ES-I3 (cell line): ENCODE results near the gene CCS.
"Not testable (repeated sequence)": the region's sequence is repeated elsewhere in the genome, so short reads cannot be mapped to it uniquely, and the experiment has no call there.

ENCODE experiments used
- H3K36me3 ChIP-seq: 2 replicates; pipeline ENCODE4 v1.6.1; 2013; ENCODE audit warnings: mild to moderate bottlenecking, low read length, control low read depth, moderate library complexity; ENCODE audit not compliant: insufficient read depth
- H3K4me1 ChIP-seq: 2 replicates; pipeline ENCODE4 v1.6.1; 2013; ENCODE audit warnings: mild to moderate bottlenecking, control low read depth, low read length; ENCODE audit not compliant: insufficient read depth
- H3K9ac ChIP-seq: 2 replicates; pipeline ENCODE4 v1.6.1; 2013; ENCODE audit warnings: low read depth, mild to moderate bottlenecking, low read length, moderate library complexity
- H3K9me3 ChIP-seq: 2 replicates; pipeline ENCODE4 v1.6.1; 2013; ENCODE audit warnings: mild to moderate bottlenecking, low read length, moderate library complexity; ENCODE audit not compliant: control insufficient read depth, insufficient read depth

CCS gene, protein sequence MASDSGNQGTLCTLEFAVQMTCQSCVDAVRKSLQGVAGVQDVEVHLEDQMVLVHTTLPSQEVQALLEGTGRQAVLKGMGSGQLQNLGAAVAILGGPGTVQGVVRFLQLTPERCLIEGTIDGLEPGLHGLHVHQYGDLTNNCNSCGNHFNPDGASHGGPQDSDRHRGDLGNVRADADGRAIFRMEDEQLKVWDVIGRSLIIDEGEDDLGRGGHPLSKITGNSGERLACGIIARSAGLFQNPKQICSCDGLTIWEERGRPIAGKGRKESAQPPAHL

DNA sequence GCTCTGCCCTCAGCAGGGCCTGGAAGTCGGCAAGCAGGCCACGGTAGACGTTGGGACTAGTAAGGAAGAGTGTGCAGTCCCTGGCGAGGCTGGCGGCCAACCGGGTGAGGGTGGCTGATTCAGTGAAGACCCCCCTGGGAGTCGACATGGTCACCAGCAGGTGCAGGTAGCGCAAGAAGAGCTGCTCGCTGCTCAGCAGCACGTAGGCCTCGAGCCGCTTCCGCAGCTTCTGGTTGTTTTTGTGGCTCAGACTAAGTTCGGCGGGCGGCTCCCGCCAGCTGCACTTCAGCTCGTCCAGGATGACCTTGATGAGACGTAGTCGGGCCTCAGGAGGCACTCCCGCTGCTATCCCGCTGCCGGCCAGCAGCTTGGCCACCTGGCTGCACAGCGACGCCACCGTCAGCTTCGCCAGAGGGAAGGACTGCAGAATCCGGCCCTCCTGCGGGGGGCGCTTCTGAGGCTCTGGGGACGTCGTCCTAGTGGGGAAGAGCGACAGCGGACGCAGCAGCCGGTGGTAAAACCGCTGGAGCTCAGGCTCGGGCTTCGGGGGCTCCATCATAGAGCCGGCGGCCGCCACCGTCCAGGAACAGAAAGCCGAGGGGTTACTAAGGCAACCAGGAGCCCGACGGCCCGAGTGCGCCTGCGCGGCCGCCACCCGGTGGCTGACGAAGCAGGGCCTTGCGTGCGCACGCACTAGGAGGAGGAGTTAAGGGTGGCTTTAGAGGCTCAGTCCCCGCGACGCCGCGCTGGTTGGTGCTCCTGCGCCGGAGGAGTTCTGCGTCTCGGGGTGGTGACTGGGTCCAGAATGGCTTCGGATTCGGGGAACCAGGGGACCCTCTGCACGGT, at the start of gene CCS, which contains the start of gene CCDC87:
CCS (plus strand) TSS at position 729 of the 846 bp plus-strand sequence; CDS start at position 806, 77 bp downstream.
CCDC87 (minus strand) TSS at position 607 of the 846 bp plus-strand sequence; CDS start at position 559, 48 bp downstream.
- Histone ChIP-seq H3K9me3 (no peaks in the 10 kb centered on the region; the same call in 1 of the 2 replicates), H3K9ac (peak within 1 kb of the TSS; percentile 71), H3K36me3 (no peaks in the 10 kb centered on the region), H3K4me1 (no peaks in the 10 kb centered on the region)

DNA sequence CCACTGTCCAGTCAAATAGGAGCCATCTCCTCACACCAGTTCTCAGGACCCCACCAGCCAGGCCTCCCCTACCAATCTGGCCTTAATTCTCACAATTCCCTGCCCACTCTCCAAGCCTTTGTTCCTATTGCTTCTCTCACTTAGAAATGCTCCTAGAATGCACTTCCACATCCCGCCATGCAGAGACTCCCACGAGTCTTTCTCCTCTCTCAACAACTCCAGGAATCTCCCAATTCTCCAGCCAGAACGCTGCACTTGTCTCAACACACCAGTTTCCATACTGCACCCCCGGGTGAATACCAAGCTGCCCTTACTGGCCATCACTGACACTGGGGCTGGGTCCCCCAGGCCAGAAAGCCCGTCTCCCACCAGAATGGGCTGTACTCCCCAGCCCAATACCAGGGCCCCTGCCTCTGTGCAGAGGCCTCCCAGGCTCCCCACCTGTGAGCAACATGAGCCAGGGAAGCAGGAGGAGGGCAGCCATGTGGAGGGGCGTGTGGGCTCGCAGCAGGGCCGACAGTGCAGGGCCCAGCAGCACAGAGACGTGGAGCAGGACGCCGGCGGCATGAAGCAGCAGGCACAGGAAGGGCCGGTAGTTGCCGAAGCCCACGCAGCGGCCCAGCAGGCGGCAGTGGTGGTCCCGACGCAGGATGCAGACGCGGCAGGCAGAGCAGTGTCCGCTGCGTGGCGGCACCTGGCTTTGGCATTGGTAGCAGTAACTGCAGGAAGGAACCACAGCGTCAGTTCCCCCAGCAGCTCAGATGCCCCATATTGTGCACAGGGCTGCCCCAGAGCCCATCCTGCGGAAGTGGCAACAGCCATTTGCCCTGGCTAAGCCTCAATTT, 49.5 kb upstream of the CCS start:
- H3K4me1 ChIP-seq = peaks cover 22% of the 10 kb centered on the region
- peak overlapping the region; percentile 34 for H3K9ac ChIP-seq
- H3K36me3 ChIP-seq = no peaks in the 10 kb centered on the region
- H3K9me3 ChIP-seq = no peaks in the 10 kb centered on the region

DNA sequence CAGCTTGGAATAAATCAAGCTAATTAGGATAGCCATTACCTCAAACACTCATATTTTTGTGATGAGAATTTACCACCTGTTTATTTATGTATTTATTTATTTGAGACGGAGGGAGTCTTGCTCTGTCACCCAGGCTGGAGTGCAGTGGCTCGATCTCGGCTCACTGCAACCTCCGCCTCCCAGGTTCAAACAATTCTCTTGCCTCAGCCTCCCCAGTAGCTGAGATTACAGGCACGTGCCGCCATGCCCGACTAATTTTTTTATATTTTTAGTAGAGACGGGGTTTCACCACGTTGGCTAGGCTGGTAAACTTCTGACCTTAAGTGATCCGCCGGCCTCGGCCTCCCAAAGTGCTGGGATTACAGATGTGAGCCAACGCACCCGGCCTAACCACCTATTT, 48.0 kb upstream of the CCS start:
- peaks cover 29% of the 10 kb centered on the region for H3K4me1 ChIP-seq
- peak overlapping the region; percentile 86 for H3K9ac ChIP-seq
- not testable (repeated sequence) for H3K9me3 ChIP-seq, H3K36me3 ChIP-seq

DNA sequence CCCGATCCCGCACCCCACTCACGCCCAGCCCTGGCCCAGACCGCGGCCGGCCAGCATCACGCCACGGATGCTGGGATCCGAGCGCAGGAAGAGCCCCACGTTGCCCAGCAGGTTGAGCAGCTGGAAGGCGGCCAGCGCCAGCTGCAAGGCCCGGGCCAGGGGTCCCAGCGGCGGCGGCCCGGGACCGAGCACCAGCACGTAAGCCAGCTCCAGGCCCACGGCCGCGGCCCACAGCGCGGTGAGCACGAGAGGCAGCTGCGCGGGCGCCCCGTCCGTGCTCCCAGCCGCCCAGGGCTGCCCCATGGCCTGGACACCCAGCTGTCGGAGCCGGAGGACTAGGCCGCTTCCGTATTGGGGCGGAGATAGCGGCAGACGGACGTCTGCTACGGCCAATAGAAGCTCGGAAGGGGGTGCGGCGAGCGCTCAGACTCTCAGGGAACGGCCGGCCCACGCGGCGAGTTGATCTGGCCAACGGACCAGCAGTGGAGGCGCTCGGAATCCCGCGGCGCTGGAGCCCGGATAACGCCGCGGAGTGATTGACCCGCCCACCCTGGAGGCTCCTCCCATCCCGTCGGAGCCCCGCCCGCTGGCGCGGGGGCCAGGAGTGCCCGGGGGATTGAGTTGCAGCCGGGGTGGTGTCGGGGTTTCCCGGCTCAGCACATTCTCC, 47.2 kb upstream of the CCS start, which contains the start of gene ZDHHC24:
ZDHHC24 (minus strand) TSS at position 348 of the 667 bp plus-strand sequence; CDS start at position 303, 45 bp downstream.
- Histone ChIP-seq H3K9ac (peak within 1 kb of the TSS; percentile 86), H3K9me3 (no peaks in the 10 kb centered on the region), H3K36me3 (no peaks in the 10 kb centered on the region), H3K4me1 (peaks cover 29% of the 10 kb centered on the region)

DNA sequence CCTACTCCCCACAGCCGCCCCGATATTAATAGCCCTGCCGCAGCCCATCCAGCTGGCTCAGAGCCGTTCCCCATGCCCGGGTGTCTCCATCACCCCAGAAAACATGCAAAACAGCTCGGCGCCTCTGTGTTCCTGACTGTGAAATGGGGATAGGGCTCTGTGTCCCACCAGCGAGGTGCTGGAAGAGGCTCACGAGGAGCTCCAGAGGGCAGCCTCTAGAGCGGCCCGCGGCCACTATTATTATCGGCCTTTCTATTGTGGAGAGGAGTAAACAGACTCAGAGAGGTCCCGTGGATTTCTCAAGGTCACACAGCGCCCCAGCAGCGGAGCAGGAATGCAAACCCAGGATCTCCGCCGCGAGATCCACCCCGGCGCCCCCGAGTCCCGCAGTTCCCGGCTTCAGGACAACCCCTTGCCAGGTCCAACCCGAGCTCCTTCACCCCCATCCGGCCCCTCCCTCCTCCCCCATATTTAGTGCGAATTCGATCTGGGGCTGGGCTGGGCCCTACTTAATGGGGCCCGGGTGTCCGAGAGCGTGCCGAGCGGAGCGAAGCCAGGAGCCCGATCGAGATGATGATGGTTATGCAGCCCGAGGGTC, 46.5 kb upstream of the CCS start, which contains the start of gene ACTN3:
ACTN3 (plus strand) TSS at position 536 of the 598 bp plus-strand sequence; CDS start at position 571, 35 bp downstream.
- Histone ChIP-seq H3K36me3 (no peaks in the 10 kb centered on the region), H3K9me3 (no peaks in the 10 kb centered on the region), H3K9ac (peak within 1 kb of the TSS; percentile 86), H3K4me1 (peaks cover 29% of the 10 kb centered on the region)

DNA sequence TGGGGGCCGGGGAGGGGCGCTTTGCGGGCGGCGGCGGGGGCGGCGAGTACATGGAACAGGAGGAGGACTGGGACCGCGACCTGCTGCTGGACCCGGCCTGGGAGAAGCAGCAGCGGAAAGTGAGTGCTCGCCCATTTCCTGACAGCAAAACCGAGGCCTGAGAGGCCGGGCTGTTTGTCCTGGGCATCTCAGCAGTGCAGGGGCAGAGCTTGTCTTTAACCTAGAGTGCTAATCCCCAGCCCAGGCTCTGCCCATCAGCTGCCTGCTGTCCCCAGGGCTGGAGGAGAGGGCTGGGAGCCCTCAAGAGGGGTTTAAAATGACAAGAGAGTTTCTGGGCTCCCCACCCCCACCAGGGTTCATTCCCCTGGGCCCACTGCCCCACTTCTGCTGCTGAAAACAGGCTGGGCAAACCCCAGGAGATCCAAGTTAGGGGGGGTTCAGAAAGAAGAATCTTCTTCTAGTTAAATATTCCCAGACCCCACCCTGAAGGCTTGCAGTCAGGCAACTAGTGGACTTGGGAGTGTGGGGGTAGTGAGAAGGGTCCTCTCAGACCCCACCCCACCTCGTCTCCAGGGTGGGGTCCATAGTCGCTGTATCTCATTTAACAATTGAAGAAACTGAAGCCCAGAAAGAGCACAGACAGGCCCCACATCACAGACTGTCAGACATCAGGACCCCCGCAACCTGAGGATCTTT, 45.9 kb upstream of the CCS start:
- Histone ChIP-seq H3K9ac (peak overlapping the region; percentile 31), H3K4me1 (peaks cover 29% of the 10 kb centered on the region), H3K36me3 (no peaks in the 10 kb centered on the region), H3K9me3 (no peaks in the 10 kb centered on the region)

DNA sequence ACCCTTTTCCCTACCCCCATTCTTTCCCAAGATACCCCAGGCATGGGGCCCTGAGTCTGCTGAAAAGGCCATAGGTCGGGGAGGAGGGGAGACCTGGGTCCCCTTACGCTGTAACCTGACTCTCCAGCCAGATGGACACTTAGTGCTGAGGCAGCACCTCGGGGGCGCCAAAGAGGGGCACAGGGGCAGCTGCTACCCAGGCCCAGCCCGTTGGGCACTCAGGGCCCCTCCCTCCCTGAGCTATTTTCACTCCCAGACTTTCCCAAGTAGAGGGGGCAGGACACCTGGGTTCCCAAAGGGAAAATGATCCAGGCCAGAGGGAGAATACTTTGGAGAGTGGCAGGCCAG, 45.3 kb upstream of the CCS start:
- Histone ChIP-seq H3K36me3 (no peaks in the 10 kb centered on the region), H3K9me3 (no peaks in the 10 kb centered on the region), H3K4me1 (peaks cover 29% of the 10 kb centered on the region), H3K9ac (peak overlapping the region; percentile 31; the same call in 1 of the 2 replicates)

DNA sequence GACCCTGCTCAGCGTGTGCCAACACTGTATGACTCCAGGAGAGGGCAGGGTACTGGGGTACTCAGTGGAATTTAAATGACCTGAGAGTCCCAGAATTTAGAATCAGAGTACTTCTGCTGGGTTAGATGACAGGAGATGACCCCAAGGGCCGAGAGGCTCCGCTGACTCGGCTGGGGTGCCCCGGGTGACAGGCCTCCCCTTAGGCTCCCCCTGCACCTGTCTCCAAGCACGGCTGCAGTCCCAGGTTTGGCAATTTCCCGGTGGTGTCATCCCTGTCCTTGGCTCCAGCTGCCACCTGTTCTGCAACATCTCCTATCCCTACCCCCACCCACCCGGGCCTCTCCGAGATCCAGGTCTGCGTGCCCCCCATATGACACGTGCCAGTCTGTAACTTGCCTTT, 44.9 kb upstream of the CCS start:
- Histone ChIP-seq H3K9me3 (no peaks in the 10 kb centered on the region), H3K9ac (no peak overlapping the region), H3K36me3 (no peaks in the 10 kb centered on the region), H3K4me1 (peaks cover 29% of the 10 kb centered on the region)

DNA sequence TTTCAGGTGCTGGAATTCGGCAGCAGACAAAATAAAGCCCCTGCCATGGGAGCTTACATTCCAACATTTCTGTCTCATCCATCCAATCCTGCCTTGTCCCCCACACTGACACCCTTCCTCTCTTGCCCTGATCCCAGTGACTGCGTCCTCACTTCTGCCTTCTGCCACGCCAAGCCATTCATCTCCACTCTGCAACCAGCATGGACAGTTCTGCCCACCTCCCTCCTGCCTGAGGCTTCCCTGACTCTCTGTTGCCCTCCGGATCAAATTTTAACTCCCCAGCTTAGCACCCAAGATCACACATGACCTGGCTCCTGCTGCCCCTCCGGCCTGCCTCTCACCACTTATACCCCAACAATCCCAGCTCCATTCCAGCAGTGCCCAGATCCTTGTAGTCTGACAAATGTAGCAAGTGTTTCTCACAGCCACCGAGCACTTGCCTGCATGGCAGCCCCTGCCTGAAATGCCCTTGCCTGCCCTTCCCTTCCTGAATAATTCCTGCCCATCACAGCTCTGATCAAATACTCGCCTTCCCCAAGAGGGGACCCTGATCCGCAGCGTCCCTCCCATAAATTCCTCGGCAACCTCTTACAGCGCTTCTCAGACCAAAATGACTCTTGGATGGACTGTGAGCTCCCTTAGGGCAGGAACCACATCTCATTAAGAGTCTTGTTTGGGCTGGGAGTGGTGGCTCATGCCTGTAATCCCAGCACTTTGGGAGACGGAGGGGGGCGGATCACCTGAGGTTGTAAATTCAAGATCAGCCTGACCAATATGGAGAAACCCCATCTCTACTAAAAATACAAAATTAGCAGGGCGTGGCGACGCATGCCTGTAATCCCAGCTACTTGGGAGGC, 44.0 kb upstream of the CCS start:
- H3K4me1 ChIP-seq = peaks cover 22% of the 10 kb centered on the region
- no peaks in the 10 kb centered on the region for H3K36me3 ChIP-seq
- H3K9me3 ChIP-seq = no peaks in the 10 kb centered on the region
- no peak overlapping the region for H3K9ac ChIP-seq

DNA sequence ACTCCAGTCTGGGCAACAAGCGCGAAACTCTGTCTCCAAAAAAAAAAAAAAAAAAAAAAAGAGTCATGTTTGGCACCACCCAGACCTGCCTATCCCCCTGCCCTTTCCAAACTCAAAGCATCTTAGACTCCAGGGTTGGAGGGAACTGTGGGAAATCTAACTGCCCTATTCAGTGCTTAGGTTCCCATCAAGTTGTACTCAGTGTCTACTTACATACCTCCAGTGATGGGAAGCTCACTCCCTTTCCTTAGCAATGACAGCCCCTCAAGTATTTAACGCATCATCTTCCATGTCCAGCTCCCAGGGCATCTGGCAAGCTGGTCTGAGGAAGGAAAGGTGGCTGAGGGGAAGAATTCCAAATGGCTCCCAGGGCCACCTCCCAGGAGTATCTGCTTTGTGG, 43.3 kb upstream of the CCS start:
- Histone ChIP-seq H3K36me3 (no peaks in the 10 kb centered on the region), H3K9ac (no peak overlapping the region), H3K4me1 (peaks cover 18% of the 10 kb centered on the region), H3K9me3 (no peaks in the 10 kb centered on the region)

DNA sequence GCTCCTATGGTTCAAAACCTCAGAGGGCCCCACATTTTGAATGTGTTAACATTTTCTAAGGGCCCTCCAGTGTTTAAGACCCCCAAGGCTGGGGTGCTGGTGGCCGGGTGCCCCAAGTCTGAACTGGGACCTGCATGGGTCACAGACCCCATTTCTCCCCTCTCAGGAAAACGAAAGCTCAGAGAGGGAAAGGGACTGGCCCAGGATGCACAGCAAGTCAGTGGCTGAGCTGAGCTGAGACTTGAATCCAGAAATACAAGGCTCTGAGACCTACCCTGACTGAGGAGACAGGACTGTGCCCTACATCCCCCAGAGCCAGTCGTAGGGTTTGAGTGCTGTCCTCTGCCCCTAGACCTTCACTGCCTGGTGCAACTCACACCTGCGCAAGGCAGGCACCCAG, 42.1 kb upstream of the CCS start:
- Histone ChIP-seq H3K4me1 (peaks cover 18% of the 10 kb centered on the region), H3K9ac (no peak overlapping the region), H3K9me3 (no peaks in the 10 kb centered on the region)

DNA sequence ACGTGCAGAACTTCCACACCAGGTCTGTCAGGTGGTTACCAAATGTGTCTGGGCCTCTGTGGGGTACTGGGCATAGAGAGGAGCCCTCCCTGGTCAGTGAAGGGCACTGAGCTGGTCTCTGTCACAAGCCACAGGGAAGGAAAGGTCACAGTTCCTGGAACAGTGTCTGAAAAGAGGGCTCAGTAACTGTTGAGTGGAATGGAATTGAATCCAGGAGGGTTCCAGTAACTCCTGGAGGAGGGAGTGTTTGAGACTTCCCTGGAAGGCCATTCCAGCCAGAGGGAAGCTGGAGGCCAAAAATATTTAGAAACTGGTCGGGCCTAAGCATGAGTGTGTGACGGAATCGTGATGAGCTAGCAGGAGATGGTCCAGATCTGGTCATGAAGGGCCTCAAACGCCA, 38.4 kb upstream of the CCS start:
- Histone ChIP-seq H3K36me3 (no peaks in the 10 kb centered on the region), H3K9me3 (no peaks in the 10 kb centered on the region), H3K4me1 (no peaks in the 10 kb centered on the region), H3K9ac (no peak overlapping the region)

More for the DNA sequence above, 42.1 kb upstream of the CCS start:
- H3K36me3 ChIP-seq = no peaks in the 10 kb centered on the region
